PC-9 (cell line): ENCODE results near the gene BRD4.

Source experiments
- EZH2 ChIP-seq: fragments of 200-600 bp; sonication (generic); IDR thresholded peaks from 2 replicates; pipeline ENCODE4 v1.8.0; 2017; ENCODE audit warnings: antibody characterized with exemption, low read depth
- TF ChIP-seq, protein P1 (sequence below): fragments of 200-600 bp; sonication (generic); conservative IDR thresholded peaks from 2 replicates; pipeline ENCODE4 v1.6.1; 2017; ENCODE audit warnings: mixed run types, antibody characterized with exemption, mild to moderate bottlenecking, moderate library complexity

DNA sequence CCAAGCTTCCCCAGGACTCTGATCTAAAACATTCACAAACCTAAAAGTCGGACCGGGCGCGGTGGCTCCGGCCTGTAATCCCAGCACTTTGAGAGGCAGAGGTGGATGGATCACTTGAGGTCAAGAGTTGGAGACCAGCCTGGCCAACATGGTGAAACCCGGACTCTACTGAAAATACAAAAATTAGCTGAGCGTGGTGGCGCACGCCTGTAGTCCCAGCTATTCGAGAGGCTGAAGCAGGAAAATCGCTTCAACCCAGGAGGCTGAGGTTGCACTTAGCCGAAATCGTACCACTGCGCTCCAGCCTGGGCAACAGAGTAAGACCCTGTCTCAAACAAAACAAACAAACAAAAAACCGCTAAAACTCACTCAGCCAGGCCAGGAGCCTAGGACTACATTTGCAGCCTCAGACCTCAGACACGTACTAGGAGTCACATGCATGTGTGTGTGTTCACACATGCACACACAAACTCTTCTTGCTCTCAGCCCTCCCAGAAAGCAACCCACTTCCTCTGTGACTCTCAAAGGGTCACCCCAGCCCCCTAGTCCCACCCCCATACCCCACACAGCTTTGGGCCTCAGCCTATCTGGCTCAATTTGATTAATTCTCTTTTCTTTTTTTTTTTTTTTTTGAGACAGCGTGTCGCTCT is 130.8 kb downstream of the BRD4 start:
- TF ChIP-seq, protein P1, sequence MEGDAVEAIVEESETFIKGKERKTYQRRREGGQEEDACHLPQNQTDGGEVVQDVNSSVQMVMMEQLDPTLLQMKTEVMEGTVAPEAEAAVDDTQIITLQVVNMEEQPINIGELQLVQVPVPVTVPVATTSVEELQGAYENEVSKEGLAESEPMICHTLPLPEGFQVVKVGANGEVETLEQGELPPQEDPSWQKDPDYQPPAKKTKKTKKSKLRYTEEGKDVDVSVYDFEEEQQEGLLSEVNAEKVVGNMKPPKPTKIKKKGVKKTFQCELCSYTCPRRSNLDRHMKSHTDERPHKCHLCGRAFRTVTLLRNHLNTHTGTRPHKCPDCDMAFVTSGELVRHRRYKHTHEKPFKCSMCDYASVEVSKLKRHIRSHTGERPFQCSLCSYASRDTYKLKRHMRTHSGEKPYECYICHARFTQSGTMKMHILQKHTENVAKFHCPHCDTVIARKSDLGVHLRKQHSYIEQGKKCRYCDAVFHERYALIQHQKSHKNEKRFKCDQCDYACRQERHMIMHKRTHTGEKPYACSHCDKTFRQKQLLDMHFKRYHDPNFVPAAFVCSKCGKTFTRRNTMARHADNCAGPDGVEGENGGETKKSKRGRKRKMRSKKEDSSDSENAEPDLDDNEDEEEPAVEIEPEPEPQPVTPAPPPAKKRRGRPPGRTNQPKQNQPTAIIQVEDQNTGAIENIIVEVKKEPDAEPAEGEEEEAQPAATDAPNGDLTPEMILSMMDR, result no peak
- TF ChIP-seq EZH2, result no peak
